ENCODE measurements around the gene NXF1.
"Not testable (repeated sequence)": the region's sequence is repeated elsewhere in the genome, so short reads cannot be mapped to it uniquely, and the experiment has no call there.

NXF1 gene

DNA sequence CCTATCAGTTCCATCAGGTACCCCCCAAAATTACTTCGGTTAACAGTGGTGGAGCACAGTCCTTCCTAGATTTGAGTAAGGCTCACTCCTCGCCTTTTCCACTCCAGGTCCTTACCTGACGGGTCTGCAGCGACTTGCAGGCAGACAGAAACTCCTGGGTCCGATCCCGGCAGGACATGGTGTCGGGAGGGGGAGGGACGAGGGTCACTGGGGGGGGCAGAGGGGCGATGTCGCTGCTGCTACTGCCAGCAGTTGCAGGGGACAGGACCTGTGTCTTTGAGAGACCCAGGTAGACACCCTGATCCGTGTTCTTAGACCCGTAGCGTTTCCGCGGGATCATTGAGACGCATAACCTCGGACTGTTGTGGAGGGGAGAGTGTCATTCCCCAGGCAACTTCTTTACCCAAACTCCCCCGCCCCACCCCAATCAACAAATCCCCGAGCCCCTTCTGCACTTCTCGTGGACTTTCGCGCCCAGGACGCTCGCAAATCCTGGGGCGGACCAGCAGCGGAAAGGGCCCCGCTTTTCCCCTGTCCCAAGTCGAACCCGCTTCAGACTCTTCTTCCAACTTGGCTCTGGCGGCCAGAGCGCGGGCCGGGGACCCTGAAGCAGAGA is 25.8 kb upstream of the NXF1 start:
- H3K9ac ChIP-seq (ENCODE audit: low read depth, low read length), result peak overlapping the region; percentile 95
- no peaks in the 10 kb centered on the region for H3K27me3 ChIP-seq (ENCODE audit: control insufficient read depth, insufficient read depth, low read length)
- peak overlapping the region; percentile 96 for H3K4me2 ChIP-seq (ENCODE audit: low read length)
- no peaks in the 10 kb centered on the region for H3K9me3 ChIP-seq (replicated peaks; ENCODE audit: low read length)
- H3K4me1 ChIP-seq (ENCODE audit: control insufficient read depth, insufficient read depth, low read length), result peaks cover 20% of the 10 kb centered on the region
- H3K4me3 ChIP-seq (ENCODE audit: low read length), result peak overlapping the region; percentile 94
- peaks cover 40% of the 10 kb centered on the region for H3K36me3 ChIP-seq (ENCODE audit: insufficient read depth, low read length)

DNA sequence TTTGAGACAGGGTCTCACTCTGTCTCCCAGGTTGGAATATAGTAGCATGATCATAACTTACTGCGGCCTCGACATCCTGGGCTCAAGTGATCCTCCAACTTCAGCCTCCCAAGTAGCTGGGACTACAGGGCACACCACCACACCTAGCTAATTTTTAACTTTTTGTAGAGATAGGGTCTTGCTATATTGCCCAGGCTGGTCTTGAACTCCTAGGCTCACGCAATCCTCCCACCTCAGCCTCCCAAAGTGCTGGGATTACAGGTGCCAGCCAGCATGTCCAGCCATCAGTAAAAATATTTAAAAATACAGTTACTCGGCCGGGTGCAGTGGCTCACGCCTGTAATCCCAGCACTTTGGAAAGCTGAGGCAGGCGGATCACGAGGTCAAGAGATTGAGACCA is 22.9 kb upstream of the NXF1 start:
- not testable (repeated sequence) for H3K4me3 ChIP-seq (ENCODE audit: low read length); H3K27me3 ChIP-seq (ENCODE audit: control insufficient read depth, insufficient read depth, low read length); H3K9ac ChIP-seq (ENCODE audit: low read depth, low read length); H3K4me2 ChIP-seq (ENCODE audit: low read length); H3K9me3 ChIP-seq (replicated peaks; ENCODE audit: low read length)
- Histone ChIP-seq H3K36me3 (ENCODE audit: insufficient read depth, low read length) (peaks cover 46% of the 10 kb centered on the region), H3K4me1 (ENCODE audit: control insufficient read depth, insufficient read depth, low read length) (peaks cover 13% of the 10 kb centered on the region)

DNA sequence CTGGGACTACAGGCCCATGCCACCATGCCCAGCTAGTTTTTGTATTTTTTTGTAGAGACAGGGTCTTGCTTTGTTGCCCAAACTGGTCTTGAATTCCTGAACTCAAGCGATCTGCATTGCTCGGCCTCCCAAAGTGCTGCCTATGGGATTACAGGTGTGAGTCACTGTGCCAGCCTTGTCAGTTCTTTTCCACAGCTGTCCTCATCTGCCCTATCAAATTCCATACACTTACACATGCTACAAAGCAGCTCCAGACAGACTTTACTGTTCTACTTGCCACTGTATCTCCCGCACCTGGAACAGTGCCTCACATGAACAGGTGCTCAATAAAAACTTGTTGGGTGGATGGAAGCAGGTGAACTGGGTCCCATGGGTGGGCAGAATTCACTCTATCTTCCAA is 18.4 kb upstream of the NXF1 start:
- Histone ChIP-seq H3K4me3 (ENCODE audit: low read length) (no peak overlapping the region), H3K4me1 (ENCODE audit: control insufficient read depth, insufficient read depth, low read length) (no peaks in the 10 kb centered on the region), H3K36me3 (ENCODE audit: insufficient read depth, low read length) (peaks cover 68% of the 10 kb centered on the region), H3K4me2 (ENCODE audit: low read length) (no peak overlapping the region), H3K27me3 (ENCODE audit: control insufficient read depth, insufficient read depth, low read length) (no peaks in the 10 kb centered on the region), H3K9me3 (replicated peaks; ENCODE audit: low read length) (no peaks in the 10 kb centered on the region), H3K9ac (ENCODE audit: low read depth, low read length) (no peak overlapping the region)

DNA sequence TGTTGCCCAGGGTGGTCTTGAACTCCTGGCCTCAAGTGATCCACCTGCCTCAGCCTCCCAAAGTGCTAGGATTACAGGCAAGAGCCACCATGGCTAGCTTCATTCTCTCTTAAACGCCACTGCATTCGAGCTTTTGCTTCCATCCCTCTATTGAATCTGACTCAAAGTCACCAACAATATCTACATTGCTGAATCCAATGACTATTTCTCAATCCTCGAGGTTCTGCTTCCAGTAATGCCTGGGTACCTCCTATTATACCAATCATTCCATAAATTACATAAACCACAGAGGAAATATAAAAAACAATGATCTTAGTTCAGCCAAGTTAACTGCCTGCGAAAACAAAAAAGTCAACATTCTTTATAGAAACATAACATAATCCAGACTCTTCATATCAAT is 11.9 kb upstream of the NXF1 start:
- Histone ChIP-seq H3K36me3 (ENCODE audit: insufficient read depth, low read length) (peaks cover 29% of the 10 kb centered on the region), H3K4me2 (ENCODE audit: low read length) (no peak overlapping the region), H3K9me3 (replicated peaks; ENCODE audit: low read length) (no peaks in the 10 kb centered on the region), H3K27me3 (ENCODE audit: control insufficient read depth, insufficient read depth, low read length) (no peaks in the 10 kb centered on the region), H3K4me3 (ENCODE audit: low read length) (no peak overlapping the region), H3K9ac (ENCODE audit: low read depth, low read length) (no peak overlapping the region), H3K4me1 (ENCODE audit: control insufficient read depth, insufficient read depth, low read length) (no peaks in the 10 kb centered on the region)

DNA sequence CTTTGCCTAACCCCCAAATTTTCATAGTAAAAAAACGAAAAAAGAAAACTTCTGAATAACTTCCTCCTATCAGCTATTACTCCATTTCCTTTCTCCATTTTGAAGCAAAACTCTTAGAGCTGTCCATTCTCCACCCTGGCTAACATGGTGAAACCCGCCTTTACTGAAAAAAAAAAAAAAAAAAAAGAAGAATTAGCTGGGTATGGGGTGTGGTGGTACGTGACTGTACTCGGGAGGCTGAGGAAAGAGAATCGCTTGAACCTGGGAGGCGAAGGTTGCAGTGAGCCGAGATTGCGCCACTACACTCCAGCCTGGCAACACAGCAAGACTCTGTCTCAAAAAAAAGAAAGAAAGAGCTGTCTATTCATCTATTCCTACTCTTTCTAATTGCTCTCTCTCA is 11.3 kb upstream of the NXF1 start:
- H3K4me2 ChIP-seq (ENCODE audit: low read length), result no peak overlapping the region
- H3K9ac ChIP-seq (ENCODE audit: low read depth, low read length), result no peak overlapping the region
- H3K27me3 ChIP-seq (ENCODE audit: control insufficient read depth, insufficient read depth, low read length), result no peaks in the 10 kb centered on the region
- no peaks in the 10 kb centered on the region for H3K4me1 ChIP-seq (ENCODE audit: control insufficient read depth, insufficient read depth, low read length)
- H3K4me3 ChIP-seq (ENCODE audit: low read length), result no peak overlapping the region
- no peaks in the 10 kb centered on the region for H3K9me3 ChIP-seq (replicated peaks; ENCODE audit: low read length)
- H3K36me3 ChIP-seq (ENCODE audit: insufficient read depth, low read length), result peaks cover 28% of the 10 kb centered on the region

DNA sequence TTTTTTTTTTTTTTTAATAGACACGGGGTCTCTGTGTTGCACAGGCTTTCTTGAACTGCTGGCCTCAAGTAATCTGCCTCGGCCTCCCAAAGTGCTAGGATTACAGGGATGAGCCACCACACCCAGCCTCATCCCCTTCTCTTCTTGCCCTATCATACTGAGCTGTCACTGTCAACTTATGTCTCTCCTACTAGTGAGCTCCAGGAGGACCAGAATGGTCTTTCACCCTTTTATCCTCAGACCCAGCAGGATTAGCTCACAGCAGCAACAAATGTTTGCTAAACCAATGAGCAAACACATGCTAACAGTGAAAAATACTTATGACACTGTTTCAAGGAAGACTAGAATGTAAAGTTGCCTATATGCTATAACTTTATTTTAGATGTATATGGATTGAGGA is 6.4 kb upstream of the NXF1 start:
- H3K4me1 ChIP-seq (ENCODE audit: control insufficient read depth, insufficient read depth, low read length), result peaks cover 4% of the 10 kb centered on the region
- no peaks in the 10 kb centered on the region for H3K27me3 ChIP-seq (ENCODE audit: control insufficient read depth, insufficient read depth, low read length)
- H3K4me3 ChIP-seq (ENCODE audit: low read length), result no peak overlapping the region
- H3K36me3 ChIP-seq (ENCODE audit: insufficient read depth, low read length), result peaks cover 11% of the 10 kb centered on the region
- H3K9me3 ChIP-seq (replicated peaks; ENCODE audit: low read length), result no peaks in the 10 kb centered on the region
- H3K4me2 ChIP-seq (ENCODE audit: low read length), result no peak overlapping the region
- no peak overlapping the region for H3K9ac ChIP-seq (ENCODE audit: low read depth, low read length)

DNA sequence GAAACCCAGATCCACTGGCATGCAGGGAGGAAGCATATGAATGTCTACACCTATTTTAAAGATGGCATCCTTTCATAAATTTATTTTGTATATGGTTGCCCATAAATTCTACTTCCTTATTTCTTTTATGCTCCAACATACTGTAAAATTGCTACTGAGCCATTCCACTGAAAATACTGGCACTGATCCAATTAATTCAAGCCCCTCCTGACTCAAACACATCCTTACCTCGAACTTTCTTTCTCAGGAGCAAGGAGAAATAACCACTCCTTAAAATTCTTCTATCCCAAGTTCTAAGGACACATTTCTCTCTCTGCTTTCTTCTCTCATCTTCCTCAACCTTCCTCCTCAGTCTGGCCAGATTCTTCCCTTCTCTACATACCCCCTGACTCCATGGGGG is 5.5 kb upstream of the NXF1 start:
- Histone ChIP-seq H3K27me3 (ENCODE audit: control insufficient read depth, insufficient read depth, low read length) (no peaks in the 10 kb centered on the region), H3K36me3 (ENCODE audit: insufficient read depth, low read length) (peaks cover 11% of the 10 kb centered on the region), H3K9me3 (replicated peaks; ENCODE audit: low read length) (no peaks in the 10 kb centered on the region), H3K4me1 (ENCODE audit: control insufficient read depth, insufficient read depth, low read length) (peaks cover 13% of the 10 kb centered on the region), H3K4me2 (ENCODE audit: low read length) (no peak overlapping the region), H3K9ac (ENCODE audit: low read depth, low read length) (no peak overlapping the region), H3K4me3 (ENCODE audit: low read length) (no peak overlapping the region)

DNA sequence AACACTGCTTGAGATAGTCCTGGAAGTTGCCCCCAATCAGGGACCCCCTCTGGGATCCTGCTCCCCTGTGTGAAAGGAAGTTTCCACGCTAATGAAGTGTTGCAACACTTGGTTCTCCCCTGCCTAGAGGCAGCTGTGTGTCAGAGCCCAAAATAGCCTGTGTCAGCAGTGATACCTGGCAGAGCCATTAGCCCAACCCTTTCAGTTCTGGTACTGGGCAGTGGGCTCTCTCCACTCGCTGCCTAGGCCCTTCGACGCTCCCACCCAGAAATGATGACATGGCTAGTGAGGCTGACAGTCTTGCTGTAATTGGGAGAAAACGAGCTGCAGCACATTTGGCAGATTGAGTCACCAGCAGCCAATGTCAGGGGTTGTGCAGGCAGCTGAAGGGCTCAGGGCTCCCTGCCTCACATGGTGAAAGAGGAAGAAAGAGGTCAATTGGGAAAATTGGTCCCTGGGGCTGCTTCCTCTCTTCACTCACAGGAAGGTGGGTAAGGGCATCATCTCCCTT is 1.4 kb upstream of the NXF1 start:
- H3K9ac ChIP-seq (ENCODE audit: low read depth, low read length), result no peak overlapping the region
- no peak overlapping the region for H3K4me3 ChIP-seq (ENCODE audit: low read length)
- peaks cover 23% of the 10 kb centered on the region for H3K4me1 ChIP-seq (ENCODE audit: control insufficient read depth, insufficient read depth, low read length)
- H3K4me2 ChIP-seq (ENCODE audit: low read length), result peak overlapping the region; percentile 94
- H3K9me3 ChIP-seq (replicated peaks; ENCODE audit: low read length), result no peaks in the 10 kb centered on the region
- no peaks in the 10 kb centered on the region for H3K27me3 ChIP-seq (ENCODE audit: control insufficient read depth, insufficient read depth, low read length)
- peaks cover 20% of the 10 kb centered on the region for H3K36me3 ChIP-seq (ENCODE audit: insufficient read depth, low read length)

DNA sequence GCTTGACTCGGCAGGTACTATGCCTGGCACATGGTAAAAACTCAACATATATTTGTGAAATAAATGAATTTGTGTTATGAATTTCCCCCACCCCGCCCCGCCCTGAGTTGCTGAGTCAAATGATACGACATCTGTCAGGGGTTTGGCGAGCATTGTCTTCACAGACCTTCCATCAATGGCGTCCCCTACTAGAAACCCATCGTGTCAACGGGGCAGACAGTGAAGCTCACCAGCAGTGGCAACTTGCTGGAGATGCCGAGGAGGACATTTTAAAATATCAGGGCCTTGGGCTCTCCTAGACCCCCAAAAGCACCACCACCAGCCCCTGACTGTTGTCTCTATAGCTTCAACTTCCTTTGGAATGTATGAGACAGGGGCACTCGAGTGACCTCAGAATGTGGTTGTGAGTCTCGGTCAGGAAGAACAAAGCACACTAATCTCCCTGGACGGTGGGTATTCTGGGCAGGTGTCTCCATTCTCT is 761 bp upstream of the NXF1 start:
- Histone ChIP-seq H3K4me3 (ENCODE audit: low read length) (peak overlapping the region; percentile 87), H3K9me3 (replicated peaks; ENCODE audit: low read length) (no peaks in the 10 kb centered on the region), H3K27me3 (ENCODE audit: control insufficient read depth, insufficient read depth, low read length) (no peaks in the 10 kb centered on the region), H3K36me3 (ENCODE audit: insufficient read depth, low read length) (peaks cover 26% of the 10 kb centered on the region), H3K4me1 (ENCODE audit: control insufficient read depth, insufficient read depth, low read length) (peaks cover 23% of the 10 kb centered on the region), H3K9ac (ENCODE audit: low read depth, low read length) (peak overlapping the region; percentile 94), H3K4me2 (ENCODE audit: low read length) (peak overlapping the region; percentile 94)

DNA sequence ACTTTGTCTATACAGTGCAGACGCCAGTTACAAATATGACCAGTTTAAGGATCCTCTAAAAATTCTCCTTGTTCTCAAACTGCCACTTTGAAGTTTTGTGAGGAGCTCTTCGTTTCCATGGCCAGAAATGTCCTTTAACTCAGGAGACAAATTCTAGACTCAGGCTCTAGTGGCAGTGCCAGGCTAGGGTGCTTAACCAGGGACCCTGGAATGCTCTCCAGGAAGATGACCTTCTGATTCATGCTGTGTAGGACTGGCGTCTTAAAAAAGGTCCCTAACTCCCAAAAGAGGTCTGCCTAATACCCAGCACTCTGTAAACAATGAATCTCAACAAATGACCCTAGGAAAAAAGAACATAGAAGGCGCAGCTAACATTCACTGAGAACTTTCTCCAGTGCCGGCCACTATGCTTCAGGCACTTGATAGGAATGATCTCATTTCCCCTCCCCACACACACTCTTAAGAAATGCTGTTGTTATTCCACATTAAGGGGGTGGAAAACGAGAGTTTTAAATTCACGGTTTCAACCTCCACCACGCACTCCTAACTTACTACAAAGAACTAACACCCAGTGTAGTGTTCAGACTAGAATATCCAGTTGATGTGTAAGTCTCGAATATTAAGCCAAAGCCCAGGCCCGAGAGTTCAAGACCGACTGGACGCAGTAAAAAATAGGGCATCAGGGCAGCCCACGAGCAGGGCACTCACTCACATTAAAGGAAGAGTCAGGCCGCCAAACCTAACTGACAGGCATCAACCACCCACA is 747 bp downstream of the NXF1 start:
- H3K36me3 ChIP-seq (ENCODE audit: insufficient read depth, low read length), result peaks cover 38% of the 10 kb centered on the region
- H3K4me3 ChIP-seq (ENCODE audit: low read length), result peak overlapping the region; percentile 87
- no peaks in the 10 kb centered on the region for H3K9me3 ChIP-seq (replicated peaks; ENCODE audit: low read length)
- H3K4me1 ChIP-seq (ENCODE audit: control insufficient read depth, insufficient read depth, low read length), result peaks cover 23% of the 10 kb centered on the region
- H3K4me2 ChIP-seq (ENCODE audit: low read length), result peak overlapping the region; percentile 94
- peak overlapping the region; percentile 94 for H3K9ac ChIP-seq (ENCODE audit: low read depth, low read length)
- H3K27me3 ChIP-seq (ENCODE audit: control insufficient read depth, insufficient read depth, low read length), result no peaks in the 10 kb centered on the region

DNA sequence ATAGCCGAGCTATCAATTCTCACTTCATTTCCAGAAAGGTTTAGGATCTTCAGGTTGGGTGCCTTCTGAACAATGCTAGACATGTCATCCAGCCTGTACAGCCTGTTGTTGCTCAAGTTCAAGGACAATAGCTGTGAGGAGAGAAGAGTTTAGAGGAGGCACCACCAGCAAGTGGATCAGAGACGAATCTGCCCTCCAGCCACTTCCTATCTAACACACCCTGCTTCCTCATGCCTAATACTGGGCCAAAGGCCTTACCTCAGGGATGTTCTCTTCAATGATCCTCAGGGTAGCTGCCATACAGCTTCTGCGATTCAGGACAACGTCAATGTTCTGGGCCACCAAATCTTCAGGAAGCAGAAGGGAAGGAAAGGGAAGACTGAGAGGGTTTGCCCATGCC is 4.2 kb downstream of the NXF1 start:
- Histone ChIP-seq H3K4me2 (ENCODE audit: low read length) (no peak overlapping the region), H3K36me3 (ENCODE audit: insufficient read depth, low read length) (peaks cover 65% of the 10 kb centered on the region), H3K4me1 (ENCODE audit: control insufficient read depth, insufficient read depth, low read length) (peaks cover 13% of the 10 kb centered on the region), H3K9ac (ENCODE audit: low read depth, low read length) (no peak overlapping the region), H3K9me3 (replicated peaks; ENCODE audit: low read length) (no peaks in the 10 kb centered on the region), H3K27me3 (ENCODE audit: control insufficient read depth, insufficient read depth, low read length) (no peaks in the 10 kb centered on the region), H3K4me3 (ENCODE audit: low read length) (no peak overlapping the region)

DNA sequence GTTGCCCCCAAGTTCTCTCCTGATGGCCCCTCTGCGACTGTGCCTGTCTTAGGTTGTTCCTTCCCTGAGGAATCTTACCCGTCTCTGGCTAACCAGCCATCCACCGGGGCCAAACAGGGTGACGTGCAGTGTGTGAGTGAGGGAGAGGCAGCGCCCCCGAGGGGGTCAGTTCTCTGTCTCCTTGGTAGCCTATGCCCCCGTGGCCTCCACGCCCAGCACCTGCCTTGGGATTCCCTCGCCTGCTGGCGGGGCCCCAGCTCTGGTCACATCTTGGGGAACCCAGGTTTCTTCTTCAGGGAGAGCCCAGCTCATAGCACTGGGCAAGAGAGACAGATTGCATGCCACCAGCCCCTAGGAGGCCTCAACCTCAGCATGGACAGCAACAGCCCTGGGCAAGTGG is 5.8 kb downstream of the NXF1 start:
- no peak overlapping the region for H3K4me3 ChIP-seq (ENCODE audit: low read length)
- no peaks in the 10 kb centered on the region for H3K27me3 ChIP-seq (ENCODE audit: control insufficient read depth, insufficient read depth, low read length)
- H3K36me3 ChIP-seq (ENCODE audit: insufficient read depth, low read length), result peaks cover 78% of the 10 kb centered on the region
- no peak overlapping the region for H3K4me2 ChIP-seq (ENCODE audit: low read length)
- no peaks in the 10 kb centered on the region for H3K9me3 ChIP-seq (replicated peaks; ENCODE audit: low read length)
- peaks cover 8% of the 10 kb centered on the region for H3K4me1 ChIP-seq (ENCODE audit: control insufficient read depth, insufficient read depth, low read length)
- H3K9ac ChIP-seq (ENCODE audit: low read depth, low read length), result no peak overlapping the region

All from skeletal muscle satellite cell (primary cell).